Measurements from ENCODE around the gene KRT76.

Gene KRT76

GRCh38 chr12:52726451-52726850 lies 50.7 kb downstream of the KRT76 start:
- DNase-seq, result no peak

GRCh38 chr12:52724384-52724783 lies 52.8 kb downstream of the KRT76 start:
- DNase-seq, result no peak

- no peak for DNase-seq
Observed at GRCh38 chr12:52722680-52723079, 54.5 kb downstream of the KRT76 start.

GRCh38 chr12:52721838-52722470 lies 55.2 kb downstream of the KRT76 start:
- DNase-seq, result peak; percentile 22

- DNase-seq, result no peak
Observed at GRCh38 chr12:52720365-52720886, 56.7 kb downstream of the KRT76 start.

Data from hematopoietic multipotent progenitor cell treated with erythropoietin and hydrocortisone succinate and interleukin-3 and kit ligand, for 6 days (in vitro differentiated cells).